ENCODE results near the gene SLC12A1. TPM values are rescaled to one million over a fixed set of nuclear protein-coding genes. Genes with fewer than 3 reads are reported as not detected.

SLC12A1 gene
- total and polyA plus RNA-seq, 2 experiments from 2014 or later, result not detected

- Histone ChIP-seq H3K4me1 (ENCODE audit: low read depth) (no peaks in the 10 kb centered on the region), H3K27ac (no peak overlapping the region), H3K36me3 (peaks cover 18% of the 10 kb centered on the region), H3K4me3 (no peak overlapping the region), H3K27me3 (no peaks in the 10 kb centered on the region), H3K9me3 (ENCODE audit: low read depth) (no peaks in the 10 kb centered on the region)
- TF ChIP-seq CTCF (IDR thresholded peaks at IDR 0.05; ENCODE audit: low read depth, low read length), result peak; percentile 29
- peak; percentile 13 to 23 for DNase-seq (ENCODE audit: low read depth in 1 of 2, low spot score in 1 of 2)
Measured at GRCh38 chr15:48336940-48337339, 130.8 kb downstream of the SLC12A1 start.

GRCh38 chr15:48337607-48338006 lies 131.5 kb downstream of the SLC12A1 start:
- no peak overlapping the region for H3K4me3 ChIP-seq
- peaks cover 19% of the 10 kb centered on the region for H3K36me3 ChIP-seq
- no peaks in the 10 kb centered on the region for H3K27me3 ChIP-seq
- no peaks in the 10 kb centered on the region for H3K4me1 ChIP-seq (ENCODE audit: low read depth)
- no peak for TF ChIP-seq CTCF (IDR thresholded peaks at IDR 0.05; ENCODE audit: low read depth, low read length)
- no peak overlapping the region for H3K27ac ChIP-seq
- no peaks in the 10 kb centered on the region for H3K9me3 ChIP-seq (ENCODE audit: low read depth)
- no peak for DNase-seq (ENCODE audit: low read depth in 1 of 2, low spot score in 1 of 2)

GRCh38 chr15:48340111-48340510 lies 134.0 kb downstream of the SLC12A1 start:
- Histone ChIP-seq H3K9me3 (ENCODE audit: low read depth) (no peaks in the 10 kb centered on the region), H3K4me3 (no peak overlapping the region), H3K36me3 (peaks cover 19% of the 10 kb centered on the region), H3K27ac (no peak overlapping the region), H3K27me3 (no peaks in the 10 kb centered on the region), H3K4me1 (ENCODE audit: low read depth) (no peaks in the 10 kb centered on the region)
- no peak for TF ChIP-seq CTCF (IDR thresholded peaks at IDR 0.05; ENCODE audit: low read depth, low read length)
- no peak for DNase-seq (ENCODE audit: low read depth in 1 of 2, low spot score in 1 of 2)

- Histone ChIP-seq H3K27me3 (no peaks in the 10 kb centered on the region), H3K27ac (no peak overlapping the region), H3K4me1 (ENCODE audit: low read depth) (no peaks in the 10 kb centered on the region), H3K9me3 (ENCODE audit: low read depth) (no peaks in the 10 kb centered on the region), H3K4me3 (no peak overlapping the region), H3K36me3 (peaks cover 15% of the 10 kb centered on the region)
- DNase-seq (ENCODE audit: low read depth in 1 of 2, low spot score in 1 of 2), result no peak
- no peak for TF ChIP-seq CTCF (IDR thresholded peaks at IDR 0.05; ENCODE audit: low read depth, low read length)
Measured at GRCh38 chr15:48343865-48344264, 137.8 kb downstream of the SLC12A1 start.

- Histone ChIP-seq H3K27me3 (no peaks in the 10 kb centered on the region), H3K36me3 (peaks cover 12% of the 10 kb centered on the region), H3K4me3 (no peak overlapping the region), H3K4me1 (ENCODE audit: low read depth) (no peaks in the 10 kb centered on the region), H3K27ac (no peak overlapping the region), H3K9me3 (ENCODE audit: low read depth) (no peaks in the 10 kb centered on the region)
- DNase-seq (ENCODE audit: low read depth in 1 of 2, low spot score in 1 of 2), result no peak
- no peak for TF ChIP-seq CTCF (IDR thresholded peaks at IDR 0.05; ENCODE audit: low read depth, low read length)
Measured at GRCh38 chr15:48345516-48345915, 139.4 kb downstream of the SLC12A1 start.
